Neural progenitor cell (in vitro differentiated cells): ENCODE results near the gene NACAD.

Source experiments
- EZH2 ChIP-seq: fragments of 200-600 bp; sonication (generic); IDR thresholded peaks from 2 replicates; pipeline ENCODE4 v1.6.1; 2017; ENCODE audit warnings: antibody characterized with exemption, mild to moderate bottlenecking, moderate library complexity
- EZH2phosphoT487 ChIP-seq: fragments of 200-600 bp; sonication (generic); IDR thresholded peaks from 2 replicates; pipeline ENCODE4 v1.6.1; 2017; ENCODE audit warnings: antibody characterized with exemption
- TF ChIP-seq, protein P1 (sequence below): fragments of 200-600 bp; sonication (generic); IDR thresholded peaks from 2 replicates; pipeline ENCODE4 v1.5.1; 2017; ENCODE audit warnings: antibody characterized with exemption, mild to moderate bottlenecking

DNA sequence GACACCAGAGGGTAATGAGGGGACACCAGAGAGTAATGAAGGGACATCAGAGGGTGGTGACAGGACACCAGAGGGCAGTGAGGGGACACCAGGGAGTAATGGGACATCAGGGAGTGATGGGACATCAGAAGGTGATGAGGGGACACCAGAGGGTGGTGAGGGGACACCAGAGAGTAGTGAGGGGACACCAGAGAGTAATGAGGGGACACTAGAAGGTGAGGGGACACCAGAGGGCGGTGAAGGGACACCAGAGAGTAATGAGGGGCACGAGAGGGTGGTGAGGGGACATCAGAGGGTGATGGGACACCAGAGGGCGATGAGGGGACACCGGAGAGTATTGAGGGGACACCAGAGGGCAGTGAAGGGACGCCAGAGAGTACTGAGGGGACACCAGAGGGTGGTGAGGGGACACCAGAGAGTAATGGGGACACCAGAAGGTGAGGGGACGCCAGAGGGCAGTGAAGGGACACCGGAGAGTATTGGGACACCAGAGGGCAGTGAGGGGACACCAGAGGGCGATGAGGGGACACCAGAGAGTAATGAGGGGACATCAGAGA is 10.6 kb downstream of the NACAD start:
- TF ChIP-seq, protein P1, sequence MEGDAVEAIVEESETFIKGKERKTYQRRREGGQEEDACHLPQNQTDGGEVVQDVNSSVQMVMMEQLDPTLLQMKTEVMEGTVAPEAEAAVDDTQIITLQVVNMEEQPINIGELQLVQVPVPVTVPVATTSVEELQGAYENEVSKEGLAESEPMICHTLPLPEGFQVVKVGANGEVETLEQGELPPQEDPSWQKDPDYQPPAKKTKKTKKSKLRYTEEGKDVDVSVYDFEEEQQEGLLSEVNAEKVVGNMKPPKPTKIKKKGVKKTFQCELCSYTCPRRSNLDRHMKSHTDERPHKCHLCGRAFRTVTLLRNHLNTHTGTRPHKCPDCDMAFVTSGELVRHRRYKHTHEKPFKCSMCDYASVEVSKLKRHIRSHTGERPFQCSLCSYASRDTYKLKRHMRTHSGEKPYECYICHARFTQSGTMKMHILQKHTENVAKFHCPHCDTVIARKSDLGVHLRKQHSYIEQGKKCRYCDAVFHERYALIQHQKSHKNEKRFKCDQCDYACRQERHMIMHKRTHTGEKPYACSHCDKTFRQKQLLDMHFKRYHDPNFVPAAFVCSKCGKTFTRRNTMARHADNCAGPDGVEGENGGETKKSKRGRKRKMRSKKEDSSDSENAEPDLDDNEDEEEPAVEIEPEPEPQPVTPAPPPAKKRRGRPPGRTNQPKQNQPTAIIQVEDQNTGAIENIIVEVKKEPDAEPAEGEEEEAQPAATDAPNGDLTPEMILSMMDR = no peak
- TF ChIP-seq EZH2 (no peak), EZH2phosphoT487 (no peak)
